ENCODE results near the gene COX4I2. TPM values are rescaled to one million over a fixed set of nuclear protein-coding genes. Genes with fewer than 3 reads are reported as not detected.

COX4I2 gene
- total and polyA plus RNA-seq, 2 of the 8 experiments (the other 6 are each of a cell fraction or from before 2014, with no cell fraction given): 0.26 TPM; not detected in 1

GRCh38 chr20:31603822-31604566, 33.7 kb upstream of the COX4I2 start (continued):
- TF ChIP-seq, protein P1, sequence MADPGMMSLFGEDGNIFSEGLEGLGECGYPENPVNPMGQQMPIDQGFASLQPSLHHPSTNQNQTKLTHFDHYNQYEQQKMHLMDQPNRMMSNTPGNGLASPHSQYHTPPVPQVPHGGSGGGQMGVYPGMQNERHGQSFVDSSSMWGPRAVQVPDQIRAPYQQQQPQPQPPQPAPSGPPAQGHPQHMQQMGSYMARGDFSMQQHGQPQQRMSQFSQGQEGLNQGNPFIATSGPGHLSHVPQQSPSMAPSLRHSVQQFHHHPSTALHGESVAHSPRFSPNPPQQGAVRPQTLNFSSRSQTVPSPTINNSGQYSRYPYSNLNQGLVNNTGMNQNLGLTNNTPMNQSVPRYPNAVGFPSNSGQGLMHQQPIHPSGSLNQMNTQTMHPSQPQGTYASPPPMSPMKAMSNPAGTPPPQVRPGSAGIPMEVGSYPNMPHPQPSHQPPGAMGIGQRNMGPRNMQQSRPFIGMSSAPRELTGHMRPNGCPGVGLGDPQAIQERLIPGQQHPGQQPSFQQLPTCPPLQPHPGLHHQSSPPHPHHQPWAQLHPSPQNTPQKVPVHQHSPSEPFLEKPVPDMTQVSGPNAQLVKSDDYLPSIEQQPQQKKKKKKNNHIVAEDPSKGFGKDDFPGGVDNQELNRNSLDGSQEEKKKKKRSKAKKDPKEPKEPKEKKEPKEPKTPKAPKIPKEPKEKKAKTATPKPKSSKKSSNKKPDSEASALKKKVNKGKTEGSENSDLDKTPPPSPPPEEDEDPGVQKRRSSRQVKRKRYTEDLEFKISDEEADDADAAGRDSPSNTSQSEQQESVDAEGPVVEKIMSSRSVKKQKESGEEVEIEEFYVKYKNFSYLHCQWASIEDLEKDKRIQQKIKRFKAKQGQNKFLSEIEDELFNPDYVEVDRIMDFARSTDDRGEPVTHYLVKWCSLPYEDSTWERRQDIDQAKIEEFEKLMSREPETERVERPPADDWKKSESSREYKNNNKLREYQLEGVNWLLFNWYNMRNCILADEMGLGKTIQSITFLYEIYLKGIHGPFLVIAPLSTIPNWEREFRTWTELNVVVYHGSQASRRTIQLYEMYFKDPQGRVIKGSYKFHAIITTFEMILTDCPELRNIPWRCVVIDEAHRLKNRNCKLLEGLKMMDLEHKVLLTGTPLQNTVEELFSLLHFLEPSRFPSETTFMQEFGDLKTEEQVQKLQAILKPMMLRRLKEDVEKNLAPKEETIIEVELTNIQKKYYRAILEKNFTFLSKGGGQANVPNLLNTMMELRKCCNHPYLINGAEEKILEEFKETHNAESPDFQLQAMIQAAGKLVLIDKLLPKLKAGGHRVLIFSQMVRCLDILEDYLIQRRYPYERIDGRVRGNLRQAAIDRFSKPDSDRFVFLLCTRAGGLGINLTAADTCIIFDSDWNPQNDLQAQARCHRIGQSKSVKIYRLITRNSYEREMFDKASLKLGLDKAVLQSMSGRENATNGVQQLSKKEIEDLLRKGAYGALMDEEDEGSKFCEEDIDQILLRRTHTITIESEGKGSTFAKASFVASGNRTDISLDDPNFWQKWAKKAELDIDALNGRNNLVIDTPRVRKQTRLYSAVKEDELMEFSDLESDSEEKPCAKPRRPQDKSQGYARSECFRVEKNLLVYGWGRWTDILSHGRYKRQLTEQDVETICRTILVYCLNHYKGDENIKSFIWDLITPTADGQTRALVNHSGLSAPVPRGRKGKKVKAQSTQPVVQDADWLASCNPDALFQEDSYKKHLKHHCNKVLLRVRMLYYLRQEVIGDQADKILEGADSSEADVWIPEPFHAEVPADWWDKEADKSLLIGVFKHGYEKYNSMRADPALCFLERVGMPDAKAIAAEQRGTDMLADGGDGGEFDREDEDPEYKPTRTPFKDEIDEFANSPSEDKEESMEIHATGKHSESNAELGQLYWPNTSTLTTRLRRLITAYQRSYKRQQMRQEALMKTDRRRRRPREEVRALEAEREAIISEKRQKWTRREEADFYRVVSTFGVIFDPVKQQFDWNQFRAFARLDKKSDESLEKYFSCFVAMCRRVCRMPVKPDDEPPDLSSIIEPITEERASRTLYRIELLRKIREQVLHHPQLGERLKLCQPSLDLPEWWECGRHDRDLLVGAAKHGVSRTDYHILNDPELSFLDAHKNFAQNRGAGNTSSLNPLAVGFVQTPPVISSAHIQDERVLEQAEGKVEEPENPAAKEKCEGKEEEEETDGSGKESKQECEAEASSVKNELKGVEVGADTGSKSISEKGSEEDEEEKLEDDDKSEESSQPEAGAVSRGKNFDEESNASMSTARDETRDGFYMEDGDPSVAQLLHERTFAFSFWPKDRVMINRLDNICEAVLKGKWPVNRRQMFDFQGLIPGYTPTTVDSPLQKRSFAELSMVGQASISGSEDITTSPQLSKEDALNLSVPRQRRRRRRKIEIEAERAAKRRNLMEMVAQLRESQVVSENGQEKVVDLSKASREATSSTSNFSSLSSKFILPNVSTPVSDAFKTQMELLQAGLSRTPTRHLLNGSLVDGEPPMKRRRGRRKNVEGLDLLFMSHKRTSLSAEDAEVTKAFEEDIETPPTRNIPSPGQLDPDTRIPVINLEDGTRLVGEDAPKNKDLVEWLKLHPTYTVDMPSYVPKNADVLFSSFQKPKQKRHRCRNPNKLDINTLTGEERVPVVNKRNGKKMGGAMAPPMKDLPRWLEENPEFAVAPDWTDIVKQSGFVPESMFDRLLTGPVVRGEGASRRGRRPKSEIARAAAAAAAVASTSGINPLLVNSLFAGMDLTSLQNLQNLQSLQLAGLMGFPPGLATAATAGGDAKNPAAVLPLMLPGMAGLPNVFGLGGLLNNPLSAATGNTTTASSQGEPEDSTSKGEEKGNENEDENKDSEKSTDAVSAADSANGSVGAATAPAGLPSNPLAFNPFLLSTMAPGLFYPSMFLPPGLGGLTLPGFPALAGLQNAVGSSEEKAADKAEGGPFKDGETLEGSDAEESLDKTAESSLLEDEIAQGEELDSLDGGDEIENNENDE (IDR thresholded peaks at IDR 0.05; ENCODE audit: insufficient replicate concordance, low read length): no peak
- TF ChIP-seq SIRT6 (IDR thresholded peaks at IDR 0.05; ENCODE audit: low read length) (no peak), MAX (IDR thresholded peaks at IDR 0.05) (peak; percentile 70), CTCF (IDR thresholded peaks at IDR 0.05; ENCODE audit: control extremely low read depth in 1 of 3, insufficient read depth in 1 of 3, low read depth in 1 of 3, low read length in 3 of 3) (no peak), SUZ12 (IDR thresholded peaks at IDR 0.05; ENCODE audit: low read length) (no peak), JUND (IDR thresholded peaks at IDR 0.05; ENCODE audit: low read length) (peak; percentile 97), SP4 (IDR thresholded peaks at IDR 0.05; ENCODE audit: low read length) (no peak), TAF1 (IDR thresholded peaks at IDR 0.05; ENCODE audit: low read depth, low read length) (peak; percentile 62; the same call in 1 of the 2 replicates)

Data from H1 (cell line).